ENCODE measurements around the gene CEP152. TPM values are rescaled to one million over a fixed set of nuclear protein-coding genes. Genes with fewer than 3 reads are reported as not detected.

The CEP152 gene
- total RNA-seq, 1 donor from 2014 or later, result 4.2 TPM

DNA sequence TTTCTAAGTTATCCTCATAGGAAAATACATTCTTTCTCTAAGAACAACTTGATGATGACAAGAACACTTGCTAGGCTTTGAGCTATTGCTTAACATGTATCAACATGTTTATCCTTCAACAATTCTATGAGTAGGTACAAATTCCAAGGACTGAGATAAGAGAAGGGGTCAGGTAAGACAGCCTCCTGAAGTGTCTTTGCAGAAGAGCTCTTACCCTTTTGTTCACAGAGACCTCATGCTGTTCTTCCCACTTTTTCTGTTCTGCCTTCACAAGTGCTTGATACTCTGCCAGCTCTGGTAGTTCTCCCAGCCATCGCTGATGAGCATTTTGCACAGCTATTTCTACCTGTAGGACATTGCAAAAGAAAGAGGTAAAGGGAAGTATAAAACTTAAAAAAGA, 50.9 kb downstream of the CEP152 start:
- H3K79me2 ChIP-seq (ENCODE audit: insufficient read depth, low read length), result no peaks in the 10 kb centered on the region
- H3K27ac ChIP-seq (ENCODE audit: low read depth, low read length), result no peak overlapping the region
- no peaks in the 10 kb centered on the region for H3K27me3 ChIP-seq (ENCODE audit: insufficient read depth, low read length)
- peaks cover 1% of the 10 kb centered on the region for H3K4me1 Mint-ChIP-seq (ENCODE audit: low read depth, unreplicated experiment)
- H3K4me3 Mint-ChIP-seq (ENCODE audit: unreplicated experiment), result no peak overlapping the region
- no peak overlapping the region for H3K4me2 ChIP-seq (ENCODE audit: low read length)
- H3K4me3 ChIP-seq (ENCODE audit: insufficient read depth, low read depth, low read length), result no peak overlapping the region
- TF ChIP-seq EZH2 (IDR thresholded peaks at IDR 0.05; ENCODE audit: insufficient read depth, low read length), result no peak
- TF ChIP-seq CTCF (IDR thresholded peaks at IDR 0.05; ENCODE audit: insufficient read depth, low read depth, low read length), result no peak
- no peak overlapping the region for H3K9ac ChIP-seq (ENCODE audit: low read length)
- no peaks in the 10 kb centered on the region for H3K9me3 ChIP-seq (ENCODE audit: insufficient read depth, low read depth, low read length)
- H3K36me3 ChIP-seq (ENCODE audit: insufficient read depth, low read length), result peaks cover 4% of the 10 kb centered on the region
- FAIRE-seq, result no peak
- no peak for DNase-seq (ENCODE audit: low read depth)
- H2AFZ ChIP-seq (ENCODE audit: low read depth, low read length), result no peak overlapping the region
- no peak overlapping the region for H3K27ac Mint-ChIP-seq (ENCODE audit: unreplicated experiment)
- H3K9me3 Mint-ChIP-seq (ENCODE audit: unreplicated experiment), result no peaks in the 10 kb centered on the region
- no peaks in the 10 kb centered on the region for H4K20me1 ChIP-seq (ENCODE audit: insufficient read depth, low read length)
- H3K27me3 Mint-ChIP-seq (ENCODE audit: low read depth, unreplicated experiment), result no peaks in the 10 kb centered on the region
- no peaks in the 10 kb centered on the region for H3K36me3 Mint-ChIP-seq (ENCODE audit: low read depth, unreplicated experiment)
- no peaks in the 10 kb centered on the region for H3K4me1 ChIP-seq (ENCODE audit: insufficient read depth, low read length)

GRCh38 chr15:48757661-48758060, 53.2 kb downstream of the CEP152 start:
- DNase-seq (ENCODE audit: low read depth) (no peak), FAIRE-seq (no peak)
- H3K27me3 Mint-ChIP-seq (ENCODE audit: low read depth, unreplicated experiment), result no peaks in the 10 kb centered on the region
- H3K9me3 Mint-ChIP-seq (ENCODE audit: unreplicated experiment), result no peaks in the 10 kb centered on the region
- Histone ChIP-seq H3K9ac (ENCODE audit: low read length) (no peak overlapping the region), H2AFZ (ENCODE audit: low read depth, low read length) (no peak overlapping the region), H3K4me1 (ENCODE audit: insufficient read depth, low read length) (no peaks in the 10 kb centered on the region), H3K27me3 (ENCODE audit: insufficient read depth, low read length) (no peaks in the 10 kb centered on the region), H3K79me2 (ENCODE audit: insufficient read depth, low read length) (no peaks in the 10 kb centered on the region), H3K36me3 (ENCODE audit: insufficient read depth, low read length) (peaks cover 4% of the 10 kb centered on the region), H3K4me3 (ENCODE audit: insufficient read depth, low read depth, low read length) (no peak overlapping the region), H4K20me1 (ENCODE audit: insufficient read depth, low read length) (no peaks in the 10 kb centered on the region), H3K9me3 (ENCODE audit: insufficient read depth, low read depth, low read length) (no peaks in the 10 kb centered on the region), H3K27ac (ENCODE audit: low read depth, low read length) (no peak overlapping the region), H3K4me2 (ENCODE audit: low read length) (no peak overlapping the region)
- H3K4me3 Mint-ChIP-seq (ENCODE audit: unreplicated experiment), result no peak overlapping the region
- peaks cover 1% of the 10 kb centered on the region for H3K4me1 Mint-ChIP-seq (ENCODE audit: low read depth, unreplicated experiment)
- no peaks in the 10 kb centered on the region for H3K36me3 Mint-ChIP-seq (ENCODE audit: low read depth, unreplicated experiment)
- TF ChIP-seq EZH2 (IDR thresholded peaks at IDR 0.05; ENCODE audit: insufficient read depth, low read length) (no peak), CTCF (IDR thresholded peaks at IDR 0.05; ENCODE audit: insufficient read depth, low read depth, low read length) (no peak)
- no peak overlapping the region for H3K27ac Mint-ChIP-seq (ENCODE audit: unreplicated experiment)

- FAIRE-seq (no peak), DNase-seq (ENCODE audit: low read depth) (peak; percentile 3)
- Mint-ChIP-seq H3K9me3 (ENCODE audit: unreplicated experiment) (no peaks in the 10 kb centered on the region), H3K27me3 (ENCODE audit: low read depth, unreplicated experiment) (no peaks in the 10 kb centered on the region), H3K27ac (ENCODE audit: unreplicated experiment) (no peak overlapping the region), H3K4me3 (ENCODE audit: unreplicated experiment) (no peak overlapping the region), H3K4me1 (ENCODE audit: low read depth, unreplicated experiment) (peaks cover 2% of the 10 kb centered on the region), H3K36me3 (ENCODE audit: low read depth, unreplicated experiment) (peaks cover 3% of the 10 kb centered on the region)
- Histone ChIP-seq H3K79me2 (ENCODE audit: insufficient read depth, low read length) (no peaks in the 10 kb centered on the region), H3K36me3 (ENCODE audit: insufficient read depth, low read length) (peaks cover 4% of the 10 kb centered on the region), H3K27me3 (ENCODE audit: insufficient read depth, low read length) (no peaks in the 10 kb centered on the region), H3K4me1 (ENCODE audit: insufficient read depth, low read length) (no peaks in the 10 kb centered on the region), H3K9ac (ENCODE audit: low read length) (no peak overlapping the region), H3K4me2 (ENCODE audit: low read length) (no peak overlapping the region), H3K4me3 (ENCODE audit: insufficient read depth, low read depth, low read length) (no peak overlapping the region), H3K9me3 (ENCODE audit: insufficient read depth, low read depth, low read length) (no peaks in the 10 kb centered on the region), H2AFZ (ENCODE audit: low read depth, low read length) (no peak overlapping the region), H3K27ac (ENCODE audit: low read depth, low read length) (no peak overlapping the region), H4K20me1 (ENCODE audit: insufficient read depth, low read length) (no peaks in the 10 kb centered on the region)
- TF ChIP-seq CTCF (IDR thresholded peaks at IDR 0.05; ENCODE audit: insufficient read depth, low read depth, low read length), result no peak
- TF ChIP-seq EZH2 (IDR thresholded peaks at IDR 0.05; ENCODE audit: insufficient read depth, low read length), result no peak
Observed at GRCh38 chr15:48754011-48754410, 56.9 kb downstream of the CEP152 start.

Measured in astrocyte (in vitro differentiated cells and primary cell).